Measurements from ENCODE around the gene PDE8B. TPM values are rescaled to one million over a fixed set of nuclear protein-coding genes. Genes with fewer than 3 reads are reported as not detected.

PDE8B gene
- total and polyA plus RNA-seq, 4 donors, result 0.19 to 0.82 (median 0.49) TPM

GRCh38 chr5:77400645-77401044 is 190.2 kb downstream of the PDE8B start:
- H3K4me3 ChIP-seq (ENCODE audit: low read depth in 1 of 3, low read length in 3 of 3), result no peak overlapping the region
- no peaks in the 10 kb centered on the region for H3K9me3 ChIP-seq (ENCODE audit: control insufficient read depth in 4 of 4, low read length in 3 of 4)
- no peak for DNase-seq (ENCODE audit: low spot score)
- WGBS, result 89% methylated on average over 1 of the region's 1 CpG
- no peaks in the 10 kb centered on the region for H3K4me1 ChIP-seq (ENCODE audit: control insufficient read depth in 4 of 4, insufficient read depth in 4 of 4, low read length in 3 of 4)
- no peaks in the 10 kb centered on the region for H3K36me3 ChIP-seq (ENCODE audit: control insufficient read depth in 4 of 4, insufficient read depth in 3 of 4, low read depth in 1 of 4, low read length in 3 of 4)
- H3K27ac ChIP-seq (ENCODE audit: low read depth in 1 of 2, low read length in 2 of 2), result no peak overlapping the region
- no peak overlapping the region for H3K9ac ChIP-seq (ENCODE audit: low read depth in 1 of 2, low read length in 2 of 2)
- H3K27me3 ChIP-seq (ENCODE audit: control insufficient read depth in 4 of 4, insufficient read depth in 4 of 4, low read length in 3 of 4), result no peaks in the 10 kb centered on the region
- TF ChIP-seq HNF4G (IDR thresholded peaks at IDR 0.05), result no peak
- no peak for TF ChIP-seq NR2F2 (IDR thresholded peaks at IDR 0.05)
- no peak for TF ChIP-seq TAF1 (conservative IDR thresholded peaks at IDR 0.05)
- no peak for TF ChIP-seq EGR1 (IDR thresholded peaks at IDR 0.05; ENCODE audit: low read depth in 2 of 2)
- no peak for TF ChIP-seq FOXA2 (IDR thresholded peaks at IDR 0.05)
- no peak for TF ChIP-seq HNF4A (conservative IDR thresholded peaks at IDR 0.05)
- no peak for TF ChIP-seq GABPA (IDR thresholded peaks at IDR 0.05 in 1 of 2, conservative IDR thresholded peaks at IDR 0.05 in 1 of 2)
- TF ChIP-seq FOXA1 (IDR thresholded peaks at IDR 0.05), result no peak
- no peak for TF ChIP-seq JUND (IDR thresholded peaks at IDR 0.05)
- TF ChIP-seq CTCF (IDR thresholded peaks at IDR 0.05; ENCODE audit: low read depth, low read length, missing input control), result no peak
- no peak for TF ChIP-seq REST (IDR thresholded peaks at IDR 0.05)
- TF ChIP-seq ATF3 (IDR thresholded peaks at IDR 0.05), result no peak
- no peak for TF ChIP-seq YY1 (IDR thresholded peaks at IDR 0.05)
- no peak for TF ChIP-seq RXRA (IDR thresholded peaks at IDR 0.05)

GRCh38 chr5:77402796-77403195 is 192.3 kb downstream of the PDE8B start:
- no peak overlapping the region for H3K9ac ChIP-seq (ENCODE audit: low read depth in 1 of 2, low read length in 2 of 2)
- no peaks in the 10 kb centered on the region for H3K9me3 ChIP-seq (ENCODE audit: control insufficient read depth in 4 of 4, low read length in 3 of 4)
- WGBS, result 91% methylated on average over 6 of the region's 6 CpGs
- no peaks in the 10 kb centered on the region for H3K4me1 ChIP-seq (ENCODE audit: control insufficient read depth in 4 of 4, insufficient read depth in 4 of 4, low read length in 3 of 4)
- no peak overlapping the region for H3K27ac ChIP-seq (ENCODE audit: low read depth in 1 of 2, low read length in 2 of 2)
- H3K36me3 ChIP-seq (ENCODE audit: control insufficient read depth in 4 of 4, insufficient read depth in 3 of 4, low read depth in 1 of 4, low read length in 3 of 4), result no peaks in the 10 kb centered on the region
- no peak for TF ChIP-seq NR2F2 (IDR thresholded peaks at IDR 0.05)
- TF ChIP-seq EGR1 (IDR thresholded peaks at IDR 0.05; ENCODE audit: low read depth in 2 of 2), result no peak
- TF ChIP-seq SP1 (IDR thresholded peaks at IDR 0.05), result no peak
- no peak for TF ChIP-seq RXRA (IDR thresholded peaks at IDR 0.05)
- no peak for TF ChIP-seq MAX (IDR thresholded peaks at IDR 0.05)
- TF ChIP-seq GABPA (IDR thresholded peaks at IDR 0.05 in 1 of 2, conservative IDR thresholded peaks at IDR 0.05 in 1 of 2), result no peak
- TF ChIP-seq JUND (IDR thresholded peaks at IDR 0.05), result no peak
- TF ChIP-seq HNF4G (IDR thresholded peaks at IDR 0.05), result no peak
- no peak for TF ChIP-seq CTCF (IDR thresholded peaks at IDR 0.05; ENCODE audit: low read depth, low read length, missing input control)
- no peak overlapping the region for H3K4me3 ChIP-seq (ENCODE audit: low read depth in 1 of 3, low read length in 3 of 3)
- no peak for DNase-seq (ENCODE audit: low spot score)
- no peaks in the 10 kb centered on the region for H3K27me3 ChIP-seq (ENCODE audit: control insufficient read depth in 4 of 4, insufficient read depth in 4 of 4, low read length in 3 of 4)
